ACC112 (cell line): ENCODE measurements around the gene ITGB2.

Source experiments
- H2AFZ ChIP-seq: fragments of 200-600 bp; sonication (generic); one replicate; pipeline ENCODE4 v1.6.0; 2017; ENCODE audit warnings: antibody characterized with exemption, low read length; ENCODE audit not compliant: unreplicated experiment
- H3K27ac ChIP-seq: fragments of 200-600 bp; sonication (generic); 2 replicates; pipeline ENCODE4 v1.5.1; 2014; ENCODE audit warnings: low read depth, mild to moderate bottlenecking, antibody characterized with exemption, low read length, moderate library complexity
- H3K27me3 ChIP-seq: fragments of 200-600 bp; sonication (generic); 2 replicates; pipeline ENCODE4 v1.6.1; 2014; ENCODE audit warnings: mild to moderate bottlenecking, antibody characterized with exemption, low read length, moderate library complexity, mixed read lengths; ENCODE audit not compliant: insufficient read depth
- H3K36me3 ChIP-seq: fragments of 200-600 bp; sonication (generic); 2 replicates; pipeline ENCODE4 v1.6.1; 2016; ENCODE audit warnings: mild to moderate bottlenecking, antibody characterized with exemption, low read length, moderate library complexity, mixed read lengths; ENCODE audit not compliant: insufficient read depth
- H3K4me1 ChIP-seq: fragments of 200-600 bp; sonication (generic); one replicate; pipeline ENCODE4 v1.6.1; 2016; ENCODE audit warnings: low read length, mixed read lengths; ENCODE audit not compliant: insufficient read depth, unreplicated experiment, control insufficient read depth
- H3K4me3 ChIP-seq: fragments of 200-600 bp; sonication (generic); 2 replicates; pipeline ENCODE4 v1.5.1; 2014; ENCODE audit warnings: mild to moderate bottlenecking, low read depth, low read length
- H3K79me2 ChIP-seq: fragments of 200-600 bp; sonication (generic); one replicate; pipeline ENCODE4 v1.6.0; 2016; ENCODE audit warnings: low read length; ENCODE audit not compliant: control insufficient read depth, unreplicated experiment, insufficient read depth

The ITGB2 gene

GRCh38 chr21:44947111-44947929, 26.6 kb upstream of the ITGB2 start:
- H3K36me3 ChIP-seq, result no peaks in the 10 kb centered on the region
- H2AFZ ChIP-seq, result no peak overlapping the region
- no peak overlapping the region for H3K4me3 ChIP-seq
- H3K4me1 ChIP-seq, result peaks cover 6% of the 10 kb centered on the region
- peaks cover 41% of the 10 kb centered on the region for H3K79me2 ChIP-seq
- H3K27ac ChIP-seq, result no peak overlapping the region
- no peaks in the 10 kb centered on the region for H3K27me3 ChIP-seq

DNA sequence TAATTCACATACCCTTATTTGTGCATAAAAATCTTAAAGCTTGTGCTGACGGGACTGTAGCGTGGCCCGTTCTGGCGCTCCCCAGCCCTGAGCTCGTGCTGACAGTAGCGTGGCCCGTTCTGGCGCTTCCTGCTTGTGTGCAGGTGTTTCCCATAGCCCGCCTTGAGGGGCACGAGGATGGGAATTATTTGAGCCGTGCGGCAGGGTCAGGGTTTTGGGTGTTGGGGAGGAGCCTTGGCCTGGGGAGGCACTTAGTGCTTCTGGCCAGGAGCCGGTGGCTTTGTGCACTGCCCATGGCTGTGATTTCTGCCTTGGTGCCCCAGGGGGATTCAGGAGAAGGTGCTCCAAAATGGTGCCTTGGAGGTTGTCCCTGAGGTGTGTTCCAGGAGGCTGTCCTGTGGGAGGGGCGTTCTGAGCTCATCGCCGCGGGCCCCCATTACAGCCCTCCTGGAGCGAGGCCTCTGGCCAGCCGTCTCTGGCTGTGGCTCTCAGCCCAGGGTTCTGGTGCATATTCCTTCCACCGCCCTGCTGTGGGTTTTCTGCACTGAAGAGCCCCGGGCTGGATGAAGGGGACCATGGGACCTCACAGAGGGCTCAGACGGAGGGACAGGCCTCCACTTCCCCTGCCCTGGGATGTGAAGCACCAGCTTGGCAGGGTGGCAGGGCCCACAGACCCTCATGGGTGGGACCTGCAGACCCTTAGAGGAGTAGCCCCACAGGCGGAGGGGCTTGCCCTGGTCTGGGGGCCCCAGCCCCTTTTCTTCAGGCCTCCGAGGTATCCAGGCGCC, 25.7 kb upstream of the ITGB2 start:
- H2AFZ ChIP-seq, result no peak overlapping the region
- no peak overlapping the region for H3K4me3 ChIP-seq
- H3K27ac ChIP-seq, result no peak overlapping the region
- peaks cover 48% of the 10 kb centered on the region for H3K79me2 ChIP-seq
- peaks cover 12% of the 10 kb centered on the region for H3K4me1 ChIP-seq
- H3K36me3 ChIP-seq, result no peaks in the 10 kb centered on the region
- H3K27me3 ChIP-seq, result no peaks in the 10 kb centered on the region

DNA sequence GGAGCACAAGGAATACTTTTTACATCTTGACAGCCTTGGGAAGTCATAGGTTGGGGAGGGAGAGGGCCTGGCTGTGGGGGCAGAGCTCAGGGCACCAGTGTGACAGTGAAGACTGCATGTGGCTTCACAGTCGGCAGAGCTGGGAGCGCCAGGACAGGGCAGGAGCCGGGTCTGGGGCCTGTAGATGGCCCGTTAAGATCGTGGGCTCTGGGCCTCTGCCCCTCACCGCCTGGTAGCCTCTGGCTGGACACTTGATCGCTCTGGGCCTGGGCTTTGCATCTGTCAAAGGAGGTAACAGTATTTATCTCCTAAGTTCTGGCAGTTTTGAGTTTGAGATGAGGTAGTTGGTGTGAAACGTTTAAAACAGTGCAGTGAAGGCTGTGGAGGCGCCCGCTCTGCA, 23.9 kb upstream of the ITGB2 start:
- Histone ChIP-seq H3K4me3 (no peak overlapping the region), H3K36me3 (no peaks in the 10 kb centered on the region), H3K79me2 (peaks cover 55% of the 10 kb centered on the region), H3K27me3 (no peaks in the 10 kb centered on the region), H3K4me1 (peaks cover 21% of the 10 kb centered on the region), H3K27ac (no peak overlapping the region), H2AFZ (no peak overlapping the region)

- Histone ChIP-seq H3K4me1 (peaks cover 24% of the 10 kb centered on the region), H2AFZ (no peak overlapping the region), H3K79me2 (peaks cover 59% of the 10 kb centered on the region), H3K27me3 (no peaks in the 10 kb centered on the region), H3K36me3 (no peaks in the 10 kb centered on the region), H3K27ac (no peak overlapping the region), H3K4me3 (no peak overlapping the region)
Observed at GRCh38 chr21:44943686-44944550, 23.2 kb upstream of the ITGB2 start.

DNA sequence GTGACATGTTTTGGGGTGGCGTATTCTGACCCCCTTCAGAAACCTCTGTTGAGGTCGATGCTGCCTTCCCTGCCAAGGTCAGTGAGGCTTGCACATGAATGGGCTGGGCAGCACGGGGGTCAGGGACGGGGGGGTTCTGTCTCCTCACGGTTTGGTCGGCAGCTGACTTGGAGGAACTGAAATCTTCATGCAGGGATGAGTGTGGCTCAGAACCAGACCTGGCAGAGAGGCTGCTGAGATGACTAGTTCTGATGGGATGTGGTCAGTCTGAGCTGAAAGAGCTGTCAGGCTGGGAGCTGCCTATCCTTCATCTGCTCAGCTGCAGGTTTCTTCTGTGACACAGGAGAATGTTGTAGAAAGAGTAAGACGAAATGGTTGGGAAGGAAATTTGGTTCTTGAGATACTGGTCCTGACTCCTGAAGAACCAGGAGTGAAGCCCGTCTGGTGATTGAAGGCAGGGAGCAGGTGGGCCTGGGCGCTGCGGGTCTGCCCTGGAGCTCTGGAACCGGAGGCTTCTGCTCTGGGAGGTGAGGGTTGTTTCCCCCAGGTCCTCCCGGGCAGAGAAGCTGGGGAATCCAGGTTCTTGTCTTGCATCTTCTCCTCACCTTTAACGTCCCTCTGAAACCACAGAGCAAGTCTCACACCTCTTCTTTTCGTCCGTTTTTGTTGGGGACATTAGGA, 22.4 kb upstream of the ITGB2 start:
- no peak overlapping the region for H2AFZ ChIP-seq
- H3K27me3 ChIP-seq, result no peaks in the 10 kb centered on the region
- no peak overlapping the region for H3K27ac ChIP-seq
- H3K4me3 ChIP-seq, result no peak overlapping the region
- peaks cover 26% of the 10 kb centered on the region for H3K4me1 ChIP-seq
- no peaks in the 10 kb centered on the region for H3K36me3 ChIP-seq
- H3K79me2 ChIP-seq, result peaks cover 62% of the 10 kb centered on the region

GRCh38 chr21:44942566-44942965, 21.9 kb upstream of the ITGB2 start:
- no peaks in the 10 kb centered on the region for H3K36me3 ChIP-seq
- peaks cover 60% of the 10 kb centered on the region for H3K79me2 ChIP-seq

GRCh38 chr21:44941567-44941966, 20.9 kb upstream of the ITGB2 start:
- no peak overlapping the region for H3K27ac ChIP-seq
- no peaks in the 10 kb centered on the region for H3K27me3 ChIP-seq
- H3K4me3 ChIP-seq, result peak overlapping the region; percentile 14; the same call in 1 of the 2 replicates
- peaks cover 50% of the 10 kb centered on the region for H3K79me2 ChIP-seq
- H3K36me3 ChIP-seq, result no peaks in the 10 kb centered on the region
- H3K4me1 ChIP-seq, result peaks cover 20% of the 10 kb centered on the region
- no peak overlapping the region for H2AFZ ChIP-seq

More at GRCh38 chr21:44942566-44942965, 21.9 kb upstream of the ITGB2 start:
- H3K4me3 ChIP-seq, result no peak overlapping the region
- no peak overlapping the region for H2AFZ ChIP-seq
- no peaks in the 10 kb centered on the region for H3K27me3 ChIP-seq
- H3K27ac ChIP-seq, result no peak overlapping the region
- H3K4me1 ChIP-seq, result peaks cover 26% of the 10 kb centered on the region

- H3K79me2 ChIP-seq, result peaks cover 40% of the 10 kb centered on the region
- peak overlapping the region; percentile 100 for H3K4me3 ChIP-seq
- no peaks in the 10 kb centered on the region for H3K36me3 ChIP-seq
- peak overlapping the region; percentile 20 for H2AFZ ChIP-seq
- H3K27ac ChIP-seq, result no peak overlapping the region
- H3K4me1 ChIP-seq, result peaks cover 20% of the 10 kb centered on the region
- H3K27me3 ChIP-seq, result no peaks in the 10 kb centered on the region
Observed at GRCh38 chr21:44940116-44940631, 19.5 kb upstream of the ITGB2 start.

DNA sequence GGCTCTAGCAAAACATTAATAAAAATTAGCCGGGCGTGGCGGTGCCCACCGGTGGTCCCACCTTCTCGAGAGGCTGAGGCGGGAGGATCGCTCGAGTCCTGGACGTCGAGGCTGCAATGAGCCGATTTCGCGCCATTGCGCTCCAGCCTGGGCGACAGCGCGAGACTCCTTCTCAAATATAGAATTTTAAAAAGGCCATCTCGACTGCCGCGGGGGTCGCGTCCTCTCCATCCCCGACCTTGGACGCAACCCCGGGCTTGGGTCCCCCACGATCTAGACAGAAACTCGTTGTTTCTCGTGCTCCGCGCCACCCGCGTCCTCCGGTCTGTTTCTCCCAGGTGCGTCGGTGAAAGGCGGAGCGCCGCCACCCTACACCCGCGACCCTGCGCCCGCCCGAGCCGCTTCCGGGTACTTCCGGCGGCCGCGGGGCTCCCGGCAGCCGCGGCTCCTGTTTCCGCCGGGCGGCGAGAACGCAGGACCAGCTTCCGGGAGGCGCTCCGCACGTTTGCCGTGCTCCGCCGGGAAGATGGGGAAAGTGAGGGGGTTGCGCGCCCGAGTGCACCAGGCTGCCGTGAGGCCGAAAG, 18.9 kb upstream of the ITGB2 start, which contains the start of gene SLX9:
SLX9 (plus strand) TSS at position 498 of the 584 bp plus-strand sequence; CDS start at position 527, 29 bp downstream.
- Histone ChIP-seq H3K4me3 (peak within 1 kb of the TSS; percentile 100), H3K79me2 (peaks cover 39% of the 10 kb centered on the region), H2AFZ (peak within 1 kb of the TSS; percentile 97), H3K27me3 (no peaks in the 10 kb centered on the region), H3K27ac (no peak within 1 kb of the TSS), H3K36me3 (no peaks in the 10 kb centered on the region), H3K4me1 (peaks cover 20% of the 10 kb centered on the region)
